H1 (cell line): ENCODE results near the gene USP24. TPM values are rescaled to one million over a fixed set of nuclear protein-coding genes. Genes with fewer than 3 reads are reported as not detected.

ENCODE experiments used
- CHD2 ChIP-seq: IDR thresholded peaks from 2 replicates; pipeline ENCODE4 v1.6.1; 2012; ENCODE audit warnings: low read length, improper control_type of control experiment
- KDM5A ChIP-seq: fragments of 200-600 bp; IDR thresholded peaks from 2 replicates; pipeline ENCODE4 v1.7.1; 2012; ENCODE audit warnings: mild to moderate bottlenecking, low read length, inconsistent platforms, mixed read lengths
- PHF8 ChIP-seq: fragments of 200-600 bp; sonication (generic); conservative IDR thresholded peaks from 2 replicates; pipeline ENCODE4 v1.7.1; 2012; ENCODE audit warnings: low read depth, mild to moderate bottlenecking, inconsistent platforms, low read length, moderate library complexity
- TAF7 ChIP-seq: optimal IDR thresholded peaks from 2 replicates; pipeline ENCODE3; 2011; ENCODE audit warnings: low read depth, mild to moderate bottlenecking, inconsistent platforms, low read length, moderate library complexity, borderline replicate concordance
- polyA plus RNA-seq, 7 experiments: library from polyadenylated mRNA; depleted of rRNA in 3 of 7; stranded (reverse) in 5 of 7; unstranded in 2 of 7; fragments of >200 nt in 5 of 7; fragments of 200-250 nt in 2 of 7; gene quantifications; 1 replicate in 5 of 7; 2 replicates in 1 of 7; 4 replicates in 1 of 7; pipeline versions ENCODE4 v1.2.1 to v1.2.3, GENCODE V29; 2011 to 2013; ENCODE audit warnings: missing spikeins in 2 of 7, mixed read lengths in 2 of 7
- total RNA-seq: library from RNA; stranded (reverse); fragmentation: NEBNext Ultra II Directional; extraction: Animal tissue kit (Norgen Biotek cat#: 25700); gene quantifications from 2 replicates; pipeline ENCODE4 v1.2.1, GENCODE V29; 2021

USP24 gene
- total and polyA plus RNA-seq, 2 of the 8 experiments (the other 6 are each of a cell fraction or from before 2014, with no cell fraction given): 11.1 to 34.6 TPM

DNA sequence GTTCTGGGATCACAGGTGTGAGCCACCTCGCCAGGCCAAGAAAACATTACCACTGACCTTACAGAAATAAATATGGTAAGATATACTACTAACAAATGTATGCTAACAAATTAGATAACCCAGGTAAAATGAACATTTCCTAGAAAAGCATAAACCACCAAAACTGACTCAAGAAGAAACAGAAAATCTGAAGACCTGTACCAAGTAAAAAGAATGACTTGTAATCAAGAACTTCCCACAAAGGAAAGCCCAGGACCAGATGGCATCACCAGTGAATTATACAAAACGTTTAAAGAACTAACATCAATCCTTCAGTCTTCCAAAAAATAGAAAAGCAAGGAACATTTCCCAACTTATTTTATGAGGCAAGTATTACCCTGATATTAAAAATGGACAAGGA lies 29.3 kb downstream of the USP24 start (continued):
- TF ChIP-seq CHD2 (no peak), PHF8 (no peak), KDM5A (no peak), TAF7 (no peak)
- TF ChIP-seq, all 59 proteins: peak for 0
